Stimulated activated CD8-positive, alpha-beta memory T cell treated with anti-CD3 and anti-CD28 coated beads, Interleukin-12 subunit alpha, Interleukin-12 subunit beta, amount 100 ng/mL, for 4 hours (primary cell): ENCODE measurements around the gene DOP1A.
"Not testable (repeated sequence)": the region's sequence is repeated elsewhere in the genome, so short reads cannot be mapped to it uniquely, and the experiment has no call there.

Source experiments
- DNase-seq: peaks from one replicate; pipeline ENCODE4 v3.0.0-alpha.2; 2020; ENCODE audit warnings: low read depth

Gene DOP1A

DNA sequence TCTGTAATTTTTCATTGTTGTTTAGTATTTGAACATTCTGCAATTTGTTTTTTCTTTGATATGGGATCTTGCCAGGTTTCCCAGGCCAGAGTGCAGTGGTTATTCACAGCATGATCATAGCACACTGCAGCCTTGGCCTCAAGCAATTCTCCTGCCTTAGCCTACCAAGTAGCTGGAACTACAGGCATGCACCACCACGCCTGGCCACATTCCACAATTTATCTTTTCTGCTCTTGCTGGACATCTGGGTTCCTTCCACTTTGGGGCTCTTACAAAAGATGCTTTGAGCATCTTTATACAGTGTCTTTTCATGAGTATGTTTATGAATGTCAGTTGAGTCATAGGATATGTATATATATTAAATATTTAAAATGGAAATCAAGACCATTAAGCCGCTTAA lies 83.6 kb downstream of the DOP1A start:
- DNase-seq = no peak

GRCh38 chr6:83152913-83153312 lies 85.4 kb downstream of the DOP1A start:
- no peak for DNase-seq

GRCh38 chr6:83153883-83154521 lies 86.5 kb downstream of the DOP1A start:
- no peak for DNase-seq

DNA sequence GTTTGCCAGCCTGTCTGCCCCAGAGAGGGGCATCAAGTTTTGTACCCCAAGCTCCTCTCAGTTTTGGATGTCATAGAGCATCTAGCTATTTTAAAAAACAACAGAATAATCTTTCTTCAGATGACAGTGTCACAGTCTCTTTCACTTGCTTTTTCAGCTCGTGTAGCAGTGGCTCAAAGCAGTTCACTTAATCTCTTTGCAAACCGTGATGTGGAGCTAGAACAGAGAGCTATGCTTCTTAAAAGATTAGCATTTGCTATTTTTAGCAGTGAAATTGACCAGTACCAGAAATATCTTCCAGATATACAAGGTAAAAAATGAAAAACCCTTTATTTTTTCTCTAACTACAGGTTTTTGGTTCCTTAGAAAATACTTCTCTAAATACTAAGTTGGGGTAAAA lies 88.3 kb downstream of the DOP1A start:
- no peak for DNase-seq

GRCh38 chr6:83160167-83160566 lies 92.7 kb downstream of the DOP1A start:
- no peak for DNase-seq

DNA sequence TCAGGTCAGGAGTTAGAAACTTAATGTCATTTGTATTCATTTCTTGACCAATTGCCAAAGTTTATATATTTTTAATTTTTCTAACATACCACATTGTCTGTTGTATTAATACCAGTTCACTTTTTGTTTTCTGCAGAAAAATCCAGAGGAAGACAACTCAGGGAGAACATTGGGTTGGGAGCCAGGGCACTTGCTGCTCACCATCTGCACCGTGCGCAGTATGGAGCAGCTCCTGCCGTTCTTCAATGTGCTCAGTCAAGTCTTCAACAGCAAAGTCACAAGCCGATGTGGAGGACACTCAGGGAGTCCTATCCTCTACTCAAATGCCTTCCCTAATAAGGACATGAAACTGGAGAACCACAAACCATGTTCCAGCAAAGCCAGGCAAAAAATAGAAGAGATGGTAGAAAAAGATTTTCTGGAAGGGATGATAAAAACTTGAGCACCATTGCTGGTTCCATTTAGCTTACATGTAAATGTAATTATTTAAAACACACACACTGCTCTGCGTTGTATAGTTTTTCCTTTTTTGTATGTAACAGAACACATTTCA lies 100.3 kb downstream of the DOP1A start:
- no peak for DNase-seq

GRCh38 chr6:83168556-83168955 lies 101.1 kb downstream of the DOP1A start:
- DNase-seq = no peak

GRCh38 chr6:83169106-83169505 lies 101.6 kb downstream of the DOP1A start:
- DNase-seq = no peak

- DNase-seq = no peak
Measured at GRCh38 chr6:83169511-83169910, 102.0 kb downstream of the DOP1A start.

DNA sequence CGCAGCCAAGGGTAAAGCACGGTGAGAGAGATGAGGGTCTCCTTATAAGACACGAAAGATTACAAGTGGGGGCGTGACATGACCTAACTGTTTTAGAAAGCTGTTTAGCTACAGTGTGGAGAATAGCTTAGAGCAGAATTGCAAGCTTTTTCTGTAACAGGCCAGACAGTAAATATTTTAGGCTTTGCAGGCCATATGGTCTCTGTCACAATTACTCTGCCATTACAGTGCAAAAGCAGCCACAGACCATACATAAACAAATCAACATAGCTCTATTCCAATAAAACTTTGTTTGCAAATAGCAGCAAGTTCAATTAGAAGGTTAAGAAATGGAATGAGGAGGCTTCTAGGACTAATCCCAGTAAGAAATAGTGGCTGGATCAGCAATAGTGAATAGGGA lies 108.8 kb downstream of the DOP1A start:
- no peak for DNase-seq

- no peak for DNase-seq
Measured at GRCh38 chr6:83180426-83180950, 113.0 kb downstream of the DOP1A start.

DNA sequence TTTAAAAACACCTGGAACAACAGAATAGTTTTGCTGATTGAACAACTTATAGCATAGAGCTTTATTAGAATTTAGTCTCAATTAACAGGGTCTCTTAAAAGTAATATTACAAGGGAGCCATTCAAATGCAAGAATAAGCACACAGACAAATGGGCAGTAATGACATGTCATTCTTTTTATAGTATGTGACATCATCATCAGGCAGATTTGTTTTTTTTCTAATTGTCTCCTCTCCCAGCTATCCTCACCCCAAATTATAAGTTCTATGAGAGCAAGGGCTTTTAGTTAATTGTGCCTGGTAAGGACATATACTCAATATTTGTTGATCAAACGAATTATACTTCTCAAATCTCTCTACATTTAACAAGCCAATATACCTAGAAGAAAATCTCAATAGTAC lies 114.6 kb downstream of the DOP1A start:
- DNase-seq = no peak

DNA sequence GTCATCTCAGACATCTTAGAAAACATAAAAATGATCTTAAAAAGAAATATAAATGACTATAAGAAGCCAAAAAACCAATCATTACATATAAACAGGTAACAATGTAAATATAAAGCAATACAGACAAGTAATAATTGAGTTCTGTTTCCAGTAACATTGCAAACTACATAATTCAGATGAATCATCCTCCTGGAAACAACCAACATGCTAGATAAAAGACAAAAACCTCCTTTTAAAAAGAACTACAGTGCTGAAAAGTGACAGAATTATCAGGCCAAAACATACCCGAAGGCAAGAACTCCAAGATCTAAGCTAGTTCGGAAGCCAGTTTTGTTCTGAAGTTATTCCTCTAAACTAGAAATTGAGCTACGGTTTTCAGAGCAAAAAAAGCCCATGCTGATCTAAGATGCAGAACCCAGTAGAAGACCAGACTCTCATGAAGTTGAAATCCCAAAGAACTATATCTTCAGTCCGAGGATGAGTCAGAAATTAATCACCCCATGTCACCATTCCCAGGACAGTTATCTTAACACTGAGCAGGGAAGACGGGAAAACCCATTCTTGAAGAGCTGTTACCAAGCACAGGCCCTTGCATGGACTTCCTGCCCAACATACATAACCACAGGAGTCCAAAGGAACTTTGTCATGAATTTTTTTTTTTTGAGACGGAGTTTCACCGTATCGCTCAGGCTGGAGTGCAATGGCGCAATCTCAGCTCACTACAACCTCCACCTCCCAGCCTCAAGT lies 115.8 kb downstream of the DOP1A start:
- DNase-seq = no peak

GRCh38 chr6:83185096-83185495 lies 117.6 kb downstream of the DOP1A start:
- no peak for DNase-seq

DNA sequence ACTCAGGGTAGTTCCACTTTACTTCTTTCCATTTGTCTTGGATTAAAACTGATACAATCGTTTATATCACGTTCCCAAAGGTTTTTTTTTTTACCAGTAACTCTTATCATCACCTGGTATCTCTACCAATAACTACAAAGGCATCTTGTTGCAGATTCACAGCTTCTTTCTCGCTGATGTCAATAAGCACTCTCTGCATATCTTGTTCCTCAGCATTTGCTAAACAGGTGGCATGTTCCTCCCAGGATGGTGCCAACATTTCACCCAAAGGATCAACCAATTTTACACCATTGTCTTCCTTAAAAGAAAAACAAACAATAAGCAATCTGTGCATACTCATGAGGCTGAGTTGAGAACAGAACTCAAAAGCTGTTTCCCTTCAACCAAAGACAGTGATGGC lies 121.0 kb downstream of the DOP1A start:
- DNase-seq = no peak

DNA sequence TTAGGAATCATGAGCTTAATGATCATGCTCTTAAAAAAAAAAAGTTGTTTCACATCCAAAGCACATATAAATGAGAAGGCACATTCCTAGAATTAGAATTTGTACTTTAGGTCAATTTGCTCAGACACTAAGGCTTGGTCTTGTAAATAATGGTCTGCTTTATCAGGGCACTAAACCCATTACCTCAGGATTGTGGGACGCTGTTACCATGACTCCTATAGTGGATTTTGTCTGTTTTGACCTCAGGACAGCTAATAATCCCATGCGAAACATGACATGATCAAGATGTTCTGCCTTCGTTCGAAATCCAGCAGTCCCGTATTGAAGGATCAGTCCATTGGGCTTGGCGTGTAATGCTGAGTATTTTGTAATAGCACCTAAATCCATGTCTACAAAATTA lies 123.2 kb downstream of the DOP1A start:
- no peak for DNase-seq

- not testable (repeated sequence) for DNase-seq
Measured at GRCh38 chr6:83191974-83192373, 124.5 kb downstream of the DOP1A start.

GRCh38 chr6:83192456-83192855 lies 125.0 kb downstream of the DOP1A start:
- no peak for DNase-seq

- peak; percentile 84 for DNase-seq
Measured at GRCh38 chr6:83192871-83193746, 125.6 kb downstream of the DOP1A start, which contains the start of the genes PGM3 and RWDD2A. PGM3 (minus strand) TSS chr6:83193265; CDS start chr6:83191012, 2,253 bp downstream. RWDD2A (plus strand) TSS chr6:83193357; CDS start chr6:83194452, 1,095 bp downstream.

- DNase-seq = peak; percentile 1
Measured at GRCh38 chr6:83193747-83194566, 126.5 kb downstream of the DOP1A start.

GRCh38 chr6:83198486-83199172 lies 131.2 kb downstream of the DOP1A start:
- DNase-seq = no peak
